Trophoblast cell (in vitro differentiated cells and primary cell): ENCODE measurements around the gene NDUFA7.
"Not testable (repeated sequence)": the region's sequence is repeated elsewhere in the genome, so short reads cannot be mapped to it uniquely, and the experiment has no call there.

ENCODE experiments used
- DNase-seq, 2 donors: peaks; one replicate each; pipeline ENCODE4 v3.0.0-alpha.2; 2016
- H2AFZ ChIP-seq: 2 replicates; pipeline ENCODE4 v1.6.1; 2013; ENCODE audit warnings: low read length, moderate library complexity, mild to moderate bottlenecking; ENCODE audit not compliant: insufficient read depth, poor library complexity
- H2AK5ac ChIP-seq: 2 replicates; pipeline ENCODE4 v1.6.1; 2013; ENCODE audit warnings: mild to moderate bottlenecking, low read length
- H2BK120ac ChIP-seq: 2 replicates; pipeline ENCODE4 v1.6.1; 2013; ENCODE audit warnings: low read length, mild to moderate bottlenecking, moderate library complexity; ENCODE audit not compliant: insufficient read depth, poor library complexity
- H2BK12ac ChIP-seq: 2 replicates; pipeline ENCODE4 v1.6.1; 2013; ENCODE audit warnings: mild to moderate bottlenecking, low read length, moderate library complexity
- H2BK5ac ChIP-seq: 2 replicates; pipeline ENCODE4 v1.6.1; 2013; ENCODE audit warnings: low read length, low read depth, moderate library complexity, mild to moderate bottlenecking; ENCODE audit not compliant: poor library complexity
- H3K14ac ChIP-seq: 2 replicates; pipeline ENCODE4 v1.6.1; 2013; ENCODE audit warnings: mild to moderate bottlenecking, low read length
- H3K18ac ChIP-seq: 2 replicates; pipeline ENCODE4 v1.6.1; 2013; ENCODE audit warnings: mild to moderate bottlenecking, low read length
- H3K23ac ChIP-seq: 2 replicates; pipeline ENCODE4 v1.6.1; 2013; ENCODE audit warnings: low read length
- H3K27ac ChIP-seq: 2 replicates; pipeline ENCODE4 v1.5.1; 2013; ENCODE audit warnings: low read depth, mild to moderate bottlenecking, inconsistent platforms, low read length, moderate library complexity
- H3K27me3 ChIP-seq: 2 replicates; pipeline ENCODE4 v1.6.1; 2013; ENCODE audit warnings: inconsistent platforms, mild to moderate bottlenecking, low read length, moderate library complexity; ENCODE audit not compliant: insufficient read depth
- H3K36me3 ChIP-seq, 2 experiments: 1 replicate in 1 of 2; 2 replicates in 1 of 2; pipeline ENCODE4 v1.6.1; 2013; ENCODE audit warnings: low read length in 2 of 2, mild to moderate bottlenecking in 2 of 2, moderate library complexity in 1 of 2; ENCODE audit not compliant: insufficient read depth in 2 of 2, control insufficient read depth in 1 of 2
- H3K4ac ChIP-seq: 2 replicates; pipeline ENCODE4 v1.6.1; 2013; ENCODE audit warnings: low read depth, mild to moderate bottlenecking, low read length, moderate library complexity
- H3K4me1 ChIP-seq, 2 experiments: 1 replicate in 1 of 2; 2 replicates in 1 of 2; pipeline ENCODE4 v1.6.1; 2013; ENCODE audit warnings: low read length in 2 of 2, mild to moderate bottlenecking in 2 of 2, moderate library complexity in 1 of 2; ENCODE audit not compliant: insufficient read depth in 2 of 2, control insufficient read depth in 1 of 2
- H3K4me2 ChIP-seq: 2 replicates; pipeline ENCODE4 v1.6.1; 2013; ENCODE audit warnings: inconsistent platforms, mild to moderate bottlenecking, low read length, moderate library complexity
- H3K4me3 ChIP-seq: 2 replicates; pipeline ENCODE4 v1.5.1; 2013; ENCODE audit warnings: mild to moderate bottlenecking, low read depth, low read length, inconsistent platforms
- H3K79me1 ChIP-seq: one replicate; pipeline ENCODE4 v1.6.1; 2013; ENCODE audit warnings: low read length
- H3K79me2 ChIP-seq: 2 replicates; pipeline ENCODE4 v1.6.1; 2013; ENCODE audit warnings: low read length, mild to moderate bottlenecking; ENCODE audit not compliant: control insufficient read depth, insufficient read depth, poor library complexity
- H3K9ac ChIP-seq: 2 replicates; pipeline ENCODE4 v1.6.1; 2013; ENCODE audit warnings: mild to moderate bottlenecking, low read length
- H3K9me3 ChIP-seq: 2 replicates; pipeline ENCODE4 v1.6.1; 2013; ENCODE audit warnings: low read depth, mild to moderate bottlenecking, control low read depth, inconsistent platforms, low read length; ENCODE audit not compliant: insufficient read depth
- H4K12ac ChIP-seq: 2 replicates; pipeline ENCODE4 v1.6.1; 2013; ENCODE audit warnings: low read depth, mild to moderate bottlenecking, low read length, moderate library complexity
- H4K8ac ChIP-seq: 2 replicates; pipeline ENCODE4 v1.6.1; 2013; ENCODE audit warnings: low read depth, mild to moderate bottlenecking, low read length, moderate library complexity
- H4K91ac ChIP-seq: one replicate; pipeline ENCODE4 v1.6.1; 2013; ENCODE audit warnings: low read depth, mild to moderate bottlenecking, low read length, moderate library complexity
- WGBS: extraction: QIAGEN DNeasy Blood & Tissue Kit; methylation state at CpG from one replicate; pipeline ENCODE4 v1.1.7; 2013; ENCODE audit warnings: missing lambda C conversion rate; ENCODE audit not compliant: insufficient read length, insufficient coverage; ENCODE audit errors: extremely low coverage; 5-methylcytosine and 5-hydroxymethylcytosine counted together

The NDUFA7 gene

DNA sequence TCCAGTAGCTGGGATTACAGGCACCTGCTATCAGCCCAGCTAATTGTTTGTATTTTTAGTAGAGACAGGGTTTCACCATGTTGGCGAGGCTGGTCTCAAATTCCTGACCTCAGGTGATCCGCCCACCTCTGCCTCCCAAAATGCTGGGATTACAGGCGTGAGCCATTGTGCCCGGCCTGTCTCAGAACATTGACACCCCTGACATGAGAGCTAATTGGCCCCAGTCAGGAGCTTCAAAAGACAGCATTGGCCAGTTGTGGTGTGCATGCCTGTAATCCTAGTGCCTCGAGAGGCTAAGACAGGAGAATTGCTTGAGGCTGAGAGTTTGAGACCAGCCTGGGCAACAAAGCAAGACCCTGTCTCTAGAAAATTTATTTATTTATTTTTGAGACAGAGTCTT is 31.7 kb upstream of the NDUFA7 start:
- not testable (repeated sequence) for H3K79me1 ChIP-seq, H2BK5ac ChIP-seq, H3K4me3 ChIP-seq, H4K8ac ChIP-seq, H2BK120ac ChIP-seq, H3K18ac ChIP-seq, H3K14ac ChIP-seq, H3K27me3 ChIP-seq, H3K4ac ChIP-seq, H4K12ac ChIP-seq, H4K91ac ChIP-seq, H3K23ac ChIP-seq, H3K4me1 ChIP-seq, H2AK5ac ChIP-seq, H3K27ac ChIP-seq, H2BK12ac ChIP-seq, H3K36me3 ChIP-seq, H3K9me3 ChIP-seq, H3K79me2 ChIP-seq, H3K9ac ChIP-seq, H3K4me2 ChIP-seq, DNase-seq, H2AFZ ChIP-seq
- WGBS: no CpG with 5 or more reads among the region's 5 CpGs

DNA sequence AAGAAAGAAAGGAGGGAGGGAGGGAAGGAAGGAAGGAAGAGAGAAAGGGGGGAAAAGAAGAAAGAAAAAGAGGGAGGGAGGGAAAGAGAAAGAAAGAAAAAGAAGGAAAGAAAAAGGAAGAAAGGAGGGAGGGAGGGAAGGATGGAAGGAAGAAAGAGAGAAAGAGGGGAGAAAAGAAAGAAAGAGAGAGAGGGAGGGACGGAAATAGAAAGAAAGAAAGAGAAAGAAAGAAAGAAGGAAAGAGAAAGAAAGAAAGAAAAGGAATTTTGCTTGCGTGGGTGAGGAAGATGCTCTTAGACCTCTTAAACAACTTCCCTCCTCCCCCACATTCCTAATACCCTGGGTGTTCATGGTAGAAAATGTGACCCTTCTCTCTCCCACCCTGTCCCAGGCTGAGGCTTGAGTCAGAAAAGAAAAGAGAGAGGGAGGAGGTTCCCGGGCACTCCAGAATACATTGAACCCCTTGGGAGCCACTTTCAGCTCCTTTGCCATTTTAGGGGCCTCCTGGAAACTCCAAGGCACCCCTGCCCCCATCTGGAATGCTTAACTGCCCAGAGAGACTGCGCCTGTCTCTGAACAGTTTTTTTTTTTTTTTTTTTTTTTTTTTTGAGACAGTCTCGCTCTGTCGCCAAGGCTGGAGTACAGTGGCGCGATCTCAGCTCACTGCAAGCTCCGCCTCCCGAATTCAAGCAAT is 31.1 kb upstream of the NDUFA7 start:
- H4K8ac ChIP-seq: no peak overlapping the region
- H3K27me3 ChIP-seq: no peaks in the 10 kb centered on the region
- H3K23ac ChIP-seq: no peak overlapping the region
- H3K36me3 ChIP-seq: no peaks in the 10 kb centered on the region
- no peak for DNase-seq
- no peak overlapping the region for H4K12ac ChIP-seq
- no peak overlapping the region for H2BK12ac ChIP-seq
- H3K9me3 ChIP-seq: no peaks in the 10 kb centered on the region
- H3K27ac ChIP-seq: no peak overlapping the region
- peaks cover 2% of the 10 kb centered on the region for H3K79me1 ChIP-seq
- no peaks in the 10 kb centered on the region for H3K79me2 ChIP-seq
- H3K4me2 ChIP-seq: peak overlapping the region; percentile 10
- H4K91ac ChIP-seq: no peak overlapping the region
- WGBS: 100% methylated on average over 1 of the region's 10 CpGs
- H3K4me3 ChIP-seq: no peak overlapping the region
- no peak overlapping the region for H3K9ac ChIP-seq
- no peak overlapping the region for H2BK120ac ChIP-seq
- H3K4me1 ChIP-seq: peaks cover 0 to 6% of the 10 kb centered on the region in 2 experiments
- no peak overlapping the region for H2BK5ac ChIP-seq
- no peak overlapping the region for H3K4ac ChIP-seq
- H2AK5ac ChIP-seq: no peak overlapping the region
- H2AFZ ChIP-seq: no peak overlapping the region
- H3K18ac ChIP-seq: no peak overlapping the region
- H3K14ac ChIP-seq: no peak overlapping the region

DNA sequence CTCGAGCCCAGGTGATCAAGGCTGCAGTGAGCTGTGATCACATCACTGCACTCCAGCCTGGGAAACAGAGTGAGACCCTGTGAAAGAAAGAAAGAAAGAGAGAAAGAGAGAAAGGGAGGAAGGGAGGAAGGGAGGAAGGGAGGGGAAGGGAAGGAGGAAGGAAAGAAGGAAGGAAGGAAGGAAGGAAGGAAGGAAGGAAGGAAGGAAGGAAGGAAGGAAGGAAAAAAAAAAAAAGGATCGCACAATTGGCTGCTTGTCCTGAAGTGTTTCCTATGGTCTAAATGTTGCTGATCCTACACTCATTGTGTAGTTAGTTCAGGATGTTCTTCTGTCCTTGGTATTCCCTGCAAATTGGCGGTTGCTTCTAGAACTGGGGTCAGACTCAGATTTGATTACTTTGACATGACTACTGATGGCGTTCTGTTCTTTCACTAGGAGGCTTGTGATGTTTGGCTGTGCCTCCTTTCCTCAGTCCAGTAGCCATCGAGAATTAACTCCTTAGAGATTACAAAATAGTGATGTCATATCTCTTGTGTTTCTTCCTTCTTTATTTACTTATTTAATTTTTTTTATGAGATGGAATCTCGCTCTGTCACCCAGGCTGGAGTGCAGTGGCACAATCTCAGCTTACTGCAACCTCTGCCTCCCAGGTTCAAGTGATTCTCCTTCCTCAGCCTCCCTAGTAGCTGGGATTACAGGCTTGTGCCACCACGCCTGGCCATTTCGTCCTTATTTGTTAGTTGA is 28.6 kb upstream of the NDUFA7 start:
- WGBS: no CpG with 5 or more reads among the region's 8 CpGs
- DNase-seq: not testable (repeated sequence)

DNA sequence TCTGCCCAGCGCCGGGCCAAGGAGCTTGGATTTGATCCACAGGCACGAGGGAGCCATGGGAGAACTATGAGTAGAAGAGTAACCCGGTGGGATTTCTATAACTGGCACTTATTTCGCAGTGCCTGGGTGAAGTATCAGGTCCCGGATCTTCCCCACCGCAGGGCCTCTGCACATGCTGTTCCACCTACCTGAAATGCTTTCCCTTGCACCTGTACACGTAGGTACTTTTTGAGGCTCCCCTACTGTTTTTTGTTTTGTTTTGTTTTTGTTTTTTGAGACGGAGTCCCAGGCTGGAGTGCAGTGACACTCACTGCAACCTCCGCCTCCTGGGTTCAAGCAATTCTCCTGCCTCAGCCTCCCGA is 22.3 kb upstream of the NDUFA7 start:
- Histone ChIP-seq H3K79me1 (peaks cover 3% of the 10 kb centered on the region), H3K4me3 (no peak overlapping the region), H4K91ac (no peak overlapping the region), H2BK12ac (no peak overlapping the region), H2BK120ac (no peak overlapping the region), H3K9me3 (no peaks in the 10 kb centered on the region), H3K4ac (no peak overlapping the region), H3K18ac (no peak overlapping the region), H4K8ac (no peak overlapping the region), H3K9ac (no peak overlapping the region), H3K27me3 (peaks cover 8% of the 10 kb centered on the region), H3K4me2 (peak overlapping the region; percentile 63), H3K27ac (no peak overlapping the region), H3K14ac (no peak overlapping the region), H3K4me1 (peaks cover 4 to 7% of the 10 kb centered on the region in 2 experiments), H3K36me3 (no peaks in the 10 kb centered on the region), H2BK5ac (no peak overlapping the region), H4K12ac (no peak overlapping the region), H3K23ac (no peak overlapping the region), H2AFZ (no peak overlapping the region), H3K79me2 (peaks cover 3% of the 10 kb centered on the region), H2AK5ac (no peak overlapping the region)
- no peak for DNase-seq
- no CpG with 5 or more reads among the region's 11 CpGs for WGBS

More for the DNA sequence above, 28.6 kb upstream of the NDUFA7 start:
- H3K27ac ChIP-seq, H3K79me2 ChIP-seq, H3K27me3 ChIP-seq, H3K4me1 ChIP-seq, H3K23ac ChIP-seq, H4K12ac ChIP-seq, H3K4ac ChIP-seq, H2AK5ac ChIP-seq, H3K36me3 ChIP-seq, H2BK120ac ChIP-seq, H4K91ac ChIP-seq, H3K79me1 ChIP-seq, H2BK5ac ChIP-seq, H3K4me2 ChIP-seq, H2AFZ ChIP-seq, H4K8ac ChIP-seq, H2BK12ac ChIP-seq, H3K18ac ChIP-seq, H3K14ac ChIP-seq, H3K9me3 ChIP-seq, H3K4me3 ChIP-seq, H3K9ac ChIP-seq: not testable (repeated sequence)
